HUES64 (cell line): ENCODE results near the gene GDF10.

Experiments used
- H3K27ac ChIP-seq: 2 replicates; pipeline ENCODE4 v1.7.0; 2013; ENCODE audit warnings: low read depth, low read length, inconsistent platforms
- H3K27me3 ChIP-seq: 2 replicates; pipeline ENCODE4 v1.6.1; 2013; ENCODE audit warnings: mild to moderate bottlenecking, low read length; ENCODE audit not compliant: insufficient read depth
- H3K36me3 ChIP-seq: 2 replicates; pipeline ENCODE4 v1.6.1; 2013; ENCODE audit warnings: mild to moderate bottlenecking, low read length; ENCODE audit not compliant: insufficient read depth
- H3K4me1 ChIP-seq: 2 replicates; pipeline ENCODE4 v1.6.1; 2013; ENCODE audit warnings: mild to moderate bottlenecking, low read length, moderate library complexity; ENCODE audit not compliant: insufficient read depth
- H3K4me3 ChIP-seq: 2 replicates; pipeline ENCODE4 v1.5.1; 2013; ENCODE audit warnings: mild to moderate bottlenecking, low read length, moderate library complexity
- H3K9ac ChIP-seq: 2 replicates; pipeline ENCODE4 v1.6.1; 2013; ENCODE audit warnings: mild to moderate bottlenecking, low read depth, low read length
- H3K9me3 ChIP-seq: 2 replicates; pipeline ENCODE4 v1.6.1; 2013; ENCODE audit warnings: low read depth, low read length; ENCODE audit not compliant: insufficient read depth
- WGBS: fragments of 150-250, 120-280 bp; methylation state at CpG from one replicate; pipeline ENCODE4 v1.1.7; 2013; ENCODE audit warnings: missing lambda C conversion rate; 5-methylcytosine and 5-hydroxymethylcytosine counted together

The GDF10 gene

DNA sequence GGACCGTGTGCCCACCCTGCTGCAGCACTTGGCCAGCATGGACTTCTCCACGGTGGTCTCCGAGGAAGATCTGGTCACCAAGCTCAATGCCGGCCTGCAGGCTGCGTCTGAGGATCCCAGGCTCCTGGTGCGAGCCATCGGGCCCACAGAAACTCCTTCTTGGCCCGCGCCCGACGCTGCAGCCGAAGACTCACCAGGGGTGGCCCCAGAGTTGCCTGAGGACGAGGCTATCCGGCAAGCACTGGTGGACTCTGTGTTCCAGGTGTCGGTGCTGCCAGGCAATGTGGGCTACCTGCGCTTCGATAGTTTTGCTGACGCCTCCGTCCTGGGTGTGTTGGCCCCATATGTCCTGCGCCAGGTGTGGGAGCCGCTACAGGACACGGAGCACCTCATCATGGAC lies 49.5 kb downstream of the GDF10 start:
- Histone ChIP-seq H3K4me1 (no peaks in the 10 kb centered on the region), H3K27ac (no peak overlapping the region), H3K9ac (no peak overlapping the region), H3K9me3 (no peaks in the 10 kb centered on the region), H3K4me3 (no peak overlapping the region), H3K27me3 (no peaks in the 10 kb centered on the region), H3K36me3 (no peaks in the 10 kb centered on the region)
- WGBS, result 96% methylated on average over 22 of the region's 22 CpGs

DNA sequence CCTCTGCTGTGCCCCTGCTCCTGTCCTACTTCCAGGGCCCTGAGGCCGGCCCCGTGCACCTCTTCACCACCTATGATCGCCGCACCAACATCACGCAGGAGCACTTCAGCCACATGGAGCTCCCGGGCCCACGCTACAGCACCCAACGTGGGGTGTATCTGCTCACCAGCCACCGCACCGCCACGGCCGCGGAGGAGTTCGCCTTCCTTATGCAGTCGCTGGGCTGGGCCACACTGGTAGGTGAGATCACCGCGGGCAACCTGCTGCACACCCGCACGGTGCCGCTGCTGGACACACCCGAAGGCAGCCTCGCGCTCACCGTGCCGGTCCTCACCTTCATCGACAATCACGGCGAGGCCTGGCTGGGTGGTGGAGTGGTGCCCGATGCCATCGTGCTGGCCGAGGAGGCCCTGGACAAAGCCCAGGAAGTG lies 50.0 kb downstream of the GDF10 start:
- no peaks in the 10 kb centered on the region for H3K27me3 ChIP-seq
- no peak overlapping the region for H3K9ac ChIP-seq
- H3K36me3 ChIP-seq, result no peaks in the 10 kb centered on the region
- no peak overlapping the region for H3K27ac ChIP-seq
- no peaks in the 10 kb centered on the region for H3K4me1 ChIP-seq
- H3K4me3 ChIP-seq, result no peak overlapping the region
- WGBS, result 96% methylated on average over 31 of the region's 31 CpGs
- H3K9me3 ChIP-seq, result no peaks in the 10 kb centered on the region

DNA sequence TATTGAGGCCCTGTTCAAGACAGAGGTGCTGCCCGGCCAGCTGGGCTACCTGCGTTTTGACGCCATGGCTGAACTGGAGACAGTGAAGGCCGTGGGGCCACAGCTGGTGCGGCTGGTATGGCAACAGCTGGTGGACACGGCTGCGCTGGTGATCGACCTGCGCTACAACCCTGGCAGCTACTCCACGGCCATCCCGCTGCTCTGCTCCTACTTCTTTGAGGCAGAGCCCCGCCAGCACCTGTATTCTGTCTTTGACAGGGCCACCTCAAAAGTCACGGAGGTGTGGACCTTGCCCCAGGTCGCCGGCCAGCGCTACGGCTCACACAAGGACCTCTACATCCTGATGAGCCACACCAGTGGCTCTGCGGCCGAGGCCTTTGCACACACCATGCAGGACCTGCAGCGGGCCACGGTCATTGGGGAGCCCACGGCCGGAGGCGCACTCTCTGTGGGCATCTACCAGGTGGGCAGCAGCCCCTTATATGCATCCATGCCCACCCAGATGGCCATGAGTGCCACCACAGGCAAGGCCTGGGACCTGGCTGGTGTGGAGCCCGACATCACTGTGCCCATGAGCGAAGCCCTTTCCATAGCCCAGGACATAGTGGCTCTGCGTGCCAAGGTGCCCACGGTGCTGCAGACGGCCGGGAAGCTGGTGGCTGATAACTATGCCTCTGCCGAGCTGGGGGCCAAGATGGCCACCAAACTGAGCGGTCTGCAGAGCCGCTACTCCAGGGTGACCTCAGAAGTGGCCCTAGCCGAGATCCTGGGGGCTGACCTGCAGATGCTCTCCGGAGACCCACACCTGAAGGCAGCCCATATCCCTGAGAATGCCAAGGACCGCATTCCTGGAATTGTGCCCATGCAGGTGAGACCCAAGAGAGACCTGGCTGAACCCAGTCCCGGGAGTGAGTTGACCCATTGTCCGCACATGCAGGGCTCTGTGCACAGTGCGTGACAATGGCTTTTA lies 51.0 kb downstream of the GDF10 start:
- 95% methylated on average over 39 of the region's 39 CpGs for WGBS
- H3K4me1 ChIP-seq, result no peaks in the 10 kb centered on the region

DNA sequence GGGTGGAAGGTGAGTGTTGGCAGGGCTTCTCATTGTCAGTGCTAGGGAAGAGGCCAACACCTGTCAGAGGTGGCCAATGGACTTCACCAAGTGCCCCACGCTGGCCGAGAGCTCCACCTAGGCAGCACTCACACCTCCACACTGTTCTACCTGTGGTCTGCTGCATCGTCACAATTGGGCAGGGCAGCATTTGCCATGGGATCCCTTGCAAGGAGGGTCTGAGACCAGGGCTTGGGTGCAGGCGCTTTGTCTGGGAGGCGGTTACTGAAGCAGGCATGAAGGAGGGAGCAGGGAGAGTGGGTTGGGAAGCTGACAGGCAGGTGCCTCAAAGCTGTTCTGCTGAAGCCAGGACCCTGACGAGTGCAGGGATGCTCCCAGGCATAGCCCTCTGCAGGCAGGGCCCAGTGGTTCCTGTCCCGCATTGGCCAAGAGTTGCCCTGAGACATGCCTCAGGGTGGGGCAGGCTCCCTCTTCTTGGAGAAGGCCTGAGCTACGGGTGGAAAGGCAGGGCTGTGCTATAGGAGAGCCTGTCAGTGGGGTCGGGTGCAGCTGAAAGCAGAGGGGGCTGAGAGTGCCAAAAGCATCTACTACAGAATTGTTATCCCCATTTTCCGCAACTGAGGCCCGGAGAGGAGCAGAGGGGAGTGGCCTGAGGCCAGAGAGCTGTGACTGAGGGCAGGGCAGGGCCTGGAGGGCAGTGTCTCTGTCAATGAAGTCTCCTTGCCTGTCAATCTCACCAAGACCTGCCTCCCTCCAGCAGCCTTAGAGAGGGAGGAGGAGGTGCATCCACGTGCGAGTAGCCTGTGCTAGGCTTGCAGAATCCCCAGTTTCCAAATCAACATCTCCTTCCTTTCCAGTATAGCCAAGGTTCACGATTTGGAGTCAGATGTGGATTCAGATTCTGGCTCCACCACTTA lies 52.2 kb downstream of the GDF10 start:
- no peaks in the 10 kb centered on the region for H3K4me1 ChIP-seq
- no peaks in the 10 kb centered on the region for H3K27me3 ChIP-seq
- no peak overlapping the region for H3K4me3 ChIP-seq
- 79% methylated on average over 14 of the region's 14 CpGs for WGBS
- no peaks in the 10 kb centered on the region for H3K9me3 ChIP-seq
- no peak overlapping the region for H3K9ac ChIP-seq
- H3K36me3 ChIP-seq, result no peaks in the 10 kb centered on the region
- H3K27ac ChIP-seq, result no peak overlapping the region

More for the DNA sequence above, 51.0 kb downstream of the GDF10 start:
- H3K27ac ChIP-seq, result no peak overlapping the region
- H3K36me3 ChIP-seq, result no peaks in the 10 kb centered on the region
- H3K9ac ChIP-seq, result no peak overlapping the region
- no peak overlapping the region for H3K4me3 ChIP-seq
- H3K9me3 ChIP-seq, result no peaks in the 10 kb centered on the region
- H3K27me3 ChIP-seq, result no peaks in the 10 kb centered on the region

DNA sequence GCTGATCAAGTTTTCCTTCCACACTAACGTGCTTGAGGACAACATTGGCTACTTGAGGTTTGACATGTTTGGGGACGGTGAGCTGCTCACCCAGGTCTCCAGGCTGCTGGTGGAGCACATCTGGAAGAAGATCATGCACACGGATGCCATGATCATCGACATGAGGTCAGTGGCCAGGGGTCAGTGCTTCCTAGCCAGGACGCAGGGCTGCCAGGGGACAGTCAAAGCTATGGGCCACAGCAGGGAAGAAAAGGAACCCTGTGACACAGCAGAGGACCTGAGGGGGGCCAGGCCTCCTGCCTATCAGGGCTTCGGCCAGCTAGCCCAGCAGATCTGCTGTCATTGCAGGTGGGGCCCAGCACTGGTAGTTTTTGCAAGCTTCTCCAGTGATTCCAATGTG lies 53.4 kb downstream of the GDF10 start:
- H3K9ac ChIP-seq, result no peak overlapping the region
- no peaks in the 10 kb centered on the region for H3K4me1 ChIP-seq
- H3K27me3 ChIP-seq, result no peaks in the 10 kb centered on the region
- no peaks in the 10 kb centered on the region for H3K9me3 ChIP-seq
- no peak overlapping the region for H3K4me3 ChIP-seq
- no peak overlapping the region for H3K27ac ChIP-seq
- WGBS, result 93% methylated on average over 6 of the region's 6 CpGs
- no peaks in the 10 kb centered on the region for H3K36me3 ChIP-seq

DNA sequence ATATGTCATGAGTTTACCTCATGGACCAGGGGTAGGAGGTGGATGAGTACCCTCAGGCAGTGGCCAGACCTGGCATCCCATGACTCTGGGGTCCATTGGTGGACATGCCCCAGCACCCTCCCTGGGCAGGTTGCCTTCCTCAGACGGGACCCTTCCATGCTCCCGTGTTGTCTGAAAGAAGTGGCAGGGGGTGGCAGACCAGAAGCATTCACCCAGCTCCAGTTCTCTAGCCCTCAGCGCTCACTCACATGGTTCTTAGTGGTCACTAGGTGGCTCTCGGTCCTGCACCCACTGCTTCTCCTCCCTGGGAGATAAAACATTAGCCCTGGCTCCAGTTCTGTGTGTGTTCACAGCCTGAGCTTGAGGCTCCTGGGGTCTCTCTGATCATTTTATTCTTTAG lies 54.2 kb downstream of the GDF10 start:
- Histone ChIP-seq H3K36me3 (no peaks in the 10 kb centered on the region), H3K4me1 (no peaks in the 10 kb centered on the region), H3K9ac (no peak overlapping the region), H3K27me3 (no peaks in the 10 kb centered on the region), H3K9me3 (no peaks in the 10 kb centered on the region), H3K27ac (no peak overlapping the region), H3K4me3 (no peak overlapping the region)
- WGBS, result 79% methylated on average over 4 of the region's 4 CpGs

DNA sequence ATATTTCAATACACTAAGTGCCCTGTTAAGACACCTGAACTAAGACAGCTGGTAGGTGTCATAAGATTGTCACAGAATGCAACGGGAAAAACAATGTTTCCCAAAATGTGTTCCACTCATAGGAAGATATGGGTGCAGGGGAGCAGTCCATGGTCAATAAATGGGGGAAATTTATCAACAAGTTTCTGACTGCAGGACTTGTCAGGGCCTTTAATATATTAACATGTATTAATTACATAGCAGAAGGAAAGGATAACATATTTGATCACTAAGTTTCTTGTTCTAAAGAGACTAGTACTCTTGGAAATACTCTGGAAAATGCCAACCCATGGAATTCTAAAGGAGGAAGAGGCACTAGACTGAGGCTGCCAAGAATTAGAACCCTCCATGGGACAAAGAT lies 54.9 kb downstream of the GDF10 start:
- Histone ChIP-seq H3K27me3 (no peaks in the 10 kb centered on the region), H3K27ac (no peak overlapping the region), H3K4me3 (no peak overlapping the region), H3K9ac (no peak overlapping the region), H3K9me3 (no peaks in the 10 kb centered on the region), H3K4me1 (no peaks in the 10 kb centered on the region), H3K36me3 (no peaks in the 10 kb centered on the region)
- WGBS, result 95% methylated on average over 1 of the region's 1 CpG

DNA sequence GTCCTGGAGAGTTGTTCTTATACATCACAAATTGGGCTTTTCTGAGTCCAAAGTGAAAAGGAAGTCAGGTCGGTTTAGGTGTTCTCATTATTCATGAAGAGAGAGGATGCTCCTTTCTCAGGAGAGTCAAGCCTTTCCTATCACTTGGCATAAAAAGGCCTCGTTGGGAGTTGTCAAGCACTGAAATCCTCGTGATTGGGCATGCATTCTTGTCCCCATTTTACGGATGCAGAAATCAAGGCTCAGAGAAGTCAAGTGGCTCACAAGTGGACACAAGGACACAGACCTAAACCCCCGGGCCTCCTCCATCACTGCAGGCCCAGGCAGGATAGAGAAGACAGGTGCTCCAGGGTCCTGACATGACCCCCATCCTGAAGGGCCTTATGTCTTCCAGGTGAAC lies 56.7 kb downstream of the GDF10 start:
- Histone ChIP-seq H3K27me3 (no peaks in the 10 kb centered on the region), H3K4me1 (no peaks in the 10 kb centered on the region), H3K9me3 (no peaks in the 10 kb centered on the region), H3K9ac (no peak overlapping the region), H3K4me3 (no peak overlapping the region), H3K27ac (no peak overlapping the region), H3K36me3 (no peaks in the 10 kb centered on the region)
- WGBS, result 90% methylated on average over 5 of the region's 5 CpGs

DNA sequence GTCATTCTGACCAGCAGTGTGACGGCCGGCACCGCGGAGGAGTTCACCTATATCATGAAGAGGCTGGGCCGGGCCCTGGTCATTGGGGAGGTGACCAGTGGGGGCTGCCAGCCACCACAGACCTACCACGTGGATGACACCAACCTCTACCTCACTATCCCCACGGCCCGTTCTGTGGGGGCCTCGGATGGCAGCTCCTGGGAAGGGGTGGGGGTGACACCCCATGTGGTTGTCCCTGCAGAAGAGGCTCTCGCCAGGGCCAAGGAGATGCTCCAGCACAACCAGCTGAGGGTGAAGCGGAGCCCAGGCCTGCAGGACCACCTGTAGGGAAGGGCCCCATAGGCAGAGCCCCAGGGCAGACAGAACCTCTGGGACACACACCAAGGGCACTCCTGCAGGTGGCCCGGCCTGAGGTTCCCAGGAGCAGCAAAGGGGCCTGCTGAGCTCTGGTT lies 57.2 kb downstream of the GDF10 start:
- H3K36me3 ChIP-seq, result no peaks in the 10 kb centered on the region
- H3K27me3 ChIP-seq, result no peaks in the 10 kb centered on the region
- no peaks in the 10 kb centered on the region for H3K9me3 ChIP-seq
- H3K9ac ChIP-seq, result no peak overlapping the region
- 97% methylated on average over 11 of the region's 12 CpGs for whole genome bisulfite sequencing
- no peak overlapping the region for H3K4me3 ChIP-seq
- no peak overlapping the region for H3K27ac ChIP-seq
- no peaks in the 10 kb centered on the region for H3K4me1 ChIP-seq

DNA sequence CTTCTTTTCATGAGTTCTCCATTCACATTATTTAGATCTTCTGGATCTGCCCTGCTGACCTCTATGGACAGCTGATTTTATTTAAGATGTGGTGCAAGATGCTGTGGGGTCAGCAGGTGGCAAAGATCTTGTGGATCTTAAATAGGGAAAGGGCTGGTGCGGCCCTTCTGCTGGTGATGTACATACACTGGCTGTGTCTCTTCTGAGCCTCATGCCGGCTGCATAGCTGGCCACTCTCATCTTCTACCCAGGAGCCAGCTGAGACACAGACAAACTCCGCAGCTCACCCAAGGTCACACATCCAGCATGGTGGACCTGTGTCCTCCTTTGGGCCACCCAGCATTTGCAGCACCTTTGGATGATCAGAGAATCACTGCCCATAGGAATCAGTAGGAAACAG lies 57.9 kb downstream of the GDF10 start:
- H3K4me1 ChIP-seq, result no peaks in the 10 kb centered on the region
- H3K27me3 ChIP-seq, result no peaks in the 10 kb centered on the region
- no peak overlapping the region for H3K27ac ChIP-seq
- H3K9ac ChIP-seq, result no peak overlapping the region
- H3K4me3 ChIP-seq, result no peak overlapping the region
- no peaks in the 10 kb centered on the region for H3K36me3 ChIP-seq
- WGBS, result 97% methylated on average over 3 of the region's 3 CpGs
- H3K9me3 ChIP-seq, result no peaks in the 10 kb centered on the region

DNA sequence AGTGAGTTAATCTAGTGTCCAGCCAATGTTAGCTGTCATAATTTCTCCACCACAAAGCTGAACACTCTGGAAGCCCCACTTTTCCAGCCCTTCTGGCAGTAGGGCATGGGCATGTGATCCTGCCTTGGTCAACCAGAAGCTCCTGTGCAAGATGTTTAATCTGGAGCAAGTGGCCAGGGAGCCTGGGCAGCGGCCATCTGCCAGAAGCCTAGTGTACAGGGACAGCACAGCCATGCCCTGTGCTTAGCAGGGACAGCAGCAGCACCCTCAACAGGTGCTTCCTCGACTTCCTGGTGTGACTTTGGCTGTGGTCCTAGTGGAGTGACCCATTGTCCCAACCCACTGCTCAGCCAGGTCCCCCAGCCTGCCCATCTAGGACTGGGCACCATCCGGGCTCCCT lies 58.5 kb downstream of the GDF10 start:
- Histone ChIP-seq H3K9me3 (no peaks in the 10 kb centered on the region), H3K4me3 (no peak overlapping the region)
- WGBS, result 92% methylated on average over 3 of the region's 3 CpGs

More for the DNA sequence above, 58.5 kb downstream of the GDF10 start:
- Histone ChIP-seq H3K27ac (no peak overlapping the region), H3K4me1 (no peaks in the 10 kb centered on the region), H3K27me3 (no peaks in the 10 kb centered on the region), H3K9ac (no peak overlapping the region), H3K36me3 (no peaks in the 10 kb centered on the region)
